Effector CD8-positive, alpha-beta T cell (primary cell): ENCODE results near the gene FBRSL1.

Experiments used
- DNase-seq: peaks from one replicate; lab custom pipeline; 2025; lab: John Stamatoyannopoulos, UW

Gene FBRSL1

GRCh38 chr12:132541200-132541599 is 51.2 kb downstream of the FBRSL1 start:
- no peak for DNase-seq

- DNase-seq, result no peak
Observed at GRCh38 chr12:132541996-132542395, 52.0 kb downstream of the FBRSL1 start.

GRCh38 chr12:132542661-132543060 is 52.7 kb downstream of the FBRSL1 start:
- DNase-seq, result no peak

- DNase-seq, result no peak
Observed at GRCh38 chr12:132543298-132544079, 53.5 kb downstream of the FBRSL1 start.

GRCh38 chr12:132544080-132544397 is 54.1 kb downstream of the FBRSL1 start:
- no peak for DNase-seq

GRCh38 chr12:132544498-132544897 is 54.5 kb downstream of the FBRSL1 start:
- no peak for DNase-seq

- no peak for DNase-seq
Observed at GRCh38 chr12:132545164-132545953, 55.4 kb downstream of the FBRSL1 start.

GRCh38 chr12:132545955-132546354 is 56.0 kb downstream of the FBRSL1 start:
- DNase-seq, result no peak

- no peak for DNase-seq
Observed at GRCh38 chr12:132546647-132547046, 56.7 kb downstream of the FBRSL1 start.

- DNase-seq, result no peak
Observed at GRCh38 chr12:132547205-132547740, 57.3 kb downstream of the FBRSL1 start.

- no peak for DNase-seq
Observed at GRCh38 chr12:132548430-132549058, 58.6 kb downstream of the FBRSL1 start.

- DNase-seq, result no peak
Observed at GRCh38 chr12:132549059-132549458, 59.1 kb downstream of the FBRSL1 start.

- DNase-seq, result no peak
Observed at GRCh38 chr12:132550014-132550802, 60.3 kb downstream of the FBRSL1 start.

- DNase-seq, result no peak
Observed at GRCh38 chr12:132550830-132551640, 61.1 kb downstream of the FBRSL1 start.

- DNase-seq, result no peak
Observed at GRCh38 chr12:132551641-132552031, 61.7 kb downstream of the FBRSL1 start.

GRCh38 chr12:132554845-132555630 is 65.1 kb downstream of the FBRSL1 start:
- DNase-seq, result no peak

- DNase-seq, result no peak
Observed at GRCh38 chr12:132555686-132556085, 65.7 kb downstream of the FBRSL1 start.

GRCh38 chr12:132556216-132556615 is 66.3 kb downstream of the FBRSL1 start:
- DNase-seq, result no peak

- DNase-seq, result no peak
Observed at GRCh38 chr12:132556801-132557200, 66.8 kb downstream of the FBRSL1 start.
